ENCODE results near the gene ACTA1. TPM values are rescaled to one million over a fixed set of nuclear protein-coding genes. Genes with fewer than 3 reads are reported as not detected.
"Not testable (repeated sequence)": the region's sequence is repeated elsewhere in the genome, so short reads cannot be mapped to it uniquely, and the experiment has no call there.

ACTA1 gene
- polyA plus RNA-seq, 12 donors, result 3,117 to 18,980 (median 8,257) TPM

DNA sequence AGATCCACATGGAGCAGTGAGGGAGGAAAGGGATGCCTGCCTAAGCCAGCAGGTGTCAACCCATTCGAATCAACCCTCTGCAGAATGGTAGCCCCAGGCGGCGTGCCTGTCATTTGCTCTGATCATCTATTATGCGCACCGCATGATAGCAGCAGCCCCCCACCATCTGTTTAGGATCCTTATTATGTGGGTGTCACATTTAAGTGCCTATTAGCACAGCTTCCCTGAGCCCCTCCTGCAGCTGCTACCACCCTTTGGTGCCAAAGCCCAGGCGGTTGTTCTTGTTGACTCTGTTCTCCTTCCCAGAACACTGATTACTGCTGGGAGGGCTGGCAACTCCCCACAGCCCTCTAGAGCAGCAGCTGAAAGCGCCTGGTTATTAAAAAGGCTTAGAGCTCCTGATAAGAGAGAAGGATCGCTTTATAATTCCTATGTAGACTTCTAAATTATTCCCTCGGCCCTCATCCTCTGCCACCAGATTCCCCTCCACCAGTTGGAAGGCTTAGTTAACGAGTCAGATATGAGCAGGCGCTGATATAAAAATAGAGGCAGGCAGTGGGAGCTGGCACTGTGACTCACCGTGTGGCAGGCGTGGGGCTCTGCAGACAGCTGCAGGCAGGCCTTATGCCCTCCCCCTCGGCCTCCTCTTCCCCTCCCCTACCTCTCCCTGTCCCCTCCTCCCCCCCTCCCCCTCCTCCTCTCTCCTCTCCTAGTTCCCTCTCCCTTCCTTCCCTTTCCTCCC is 23.0 kb downstream of the ACTA1 start:
- DNase-seq, result no peak

DNA sequence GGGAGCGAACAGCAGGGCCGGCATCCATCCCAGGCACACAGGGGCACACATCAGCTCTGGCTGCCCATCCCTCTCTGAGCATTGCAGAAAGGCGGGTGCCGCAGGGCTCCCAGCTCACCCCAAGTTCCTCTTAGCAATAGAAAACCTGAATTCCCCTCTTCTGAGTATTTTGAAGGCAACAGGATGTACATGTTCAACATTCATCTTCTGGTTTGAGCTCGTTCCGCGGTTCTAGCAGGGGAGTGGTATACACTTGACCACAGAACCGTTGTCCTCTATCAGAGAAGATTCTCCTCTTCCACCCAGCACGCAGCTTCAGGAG is 23.6 kb downstream of the ACTA1 start:
- DNase-seq, result no peak

DNA sequence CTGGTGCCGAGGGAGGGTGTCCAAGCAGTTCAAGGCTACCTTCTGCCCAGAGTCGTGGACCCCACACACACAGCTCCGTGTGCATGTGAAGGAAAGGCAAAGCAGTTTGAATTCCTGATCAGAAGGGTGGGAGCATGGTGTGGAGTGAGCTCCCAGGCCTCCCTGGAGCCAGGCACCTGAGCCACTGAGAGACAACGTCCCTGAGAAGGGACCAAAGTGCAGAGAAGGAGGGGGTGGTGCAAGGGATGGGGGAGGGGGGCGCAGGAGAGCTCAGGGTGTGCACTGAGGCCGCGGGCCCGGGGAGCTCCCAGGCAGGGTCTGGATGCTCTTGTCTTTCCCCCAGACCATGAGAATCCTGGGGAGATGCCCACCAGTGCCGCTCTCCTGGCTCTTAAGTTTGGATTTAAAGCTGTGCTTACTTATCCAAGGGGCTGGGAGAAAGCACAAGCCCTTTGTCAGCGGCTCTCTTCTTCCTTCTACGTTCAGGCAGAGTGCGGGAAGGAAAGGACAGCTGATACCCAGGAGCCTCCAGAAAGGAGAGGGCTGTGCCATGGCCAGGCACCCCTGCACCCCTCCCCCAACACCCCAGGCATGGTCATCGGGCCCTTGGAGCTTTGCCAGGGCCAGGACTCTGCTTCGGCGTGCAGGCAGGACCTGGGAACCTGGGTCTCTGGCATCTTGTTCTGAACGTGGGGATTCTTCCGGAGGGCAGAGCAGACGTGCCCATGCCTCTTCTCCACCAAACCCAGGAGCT is 24.1 kb downstream of the ACTA1 start:
- DNase-seq, result no peak

DNA sequence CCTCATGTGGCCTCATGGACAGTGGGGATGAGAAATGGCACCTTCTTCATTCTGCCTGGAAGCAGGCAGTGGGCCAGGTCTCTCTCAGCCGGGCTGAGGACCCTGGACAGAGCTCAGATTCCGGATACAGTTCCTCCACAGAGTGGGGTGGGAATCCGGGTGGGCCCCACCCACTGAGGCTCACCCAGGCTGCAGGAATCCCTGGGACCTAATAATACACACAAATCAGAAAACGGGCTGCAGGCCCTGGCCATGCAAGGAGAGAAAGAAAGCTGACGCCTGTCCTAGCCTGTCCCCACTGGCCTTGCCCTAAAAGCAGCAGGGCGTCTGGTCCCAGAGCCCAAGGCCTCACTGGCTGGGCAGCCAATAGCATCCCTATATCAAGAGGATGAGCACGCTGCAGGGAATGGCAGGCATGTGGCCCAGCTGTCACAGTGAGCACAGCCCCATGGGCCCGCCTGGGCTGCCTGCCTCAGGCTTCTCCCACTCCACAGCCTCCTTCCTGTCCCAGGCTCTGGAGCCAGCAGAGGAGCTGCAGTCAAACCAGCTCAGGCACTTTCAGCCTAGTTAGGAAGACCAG is 25.3 kb downstream of the ACTA1 start:
- DNase-seq, result peak; percentile 40

DNA sequence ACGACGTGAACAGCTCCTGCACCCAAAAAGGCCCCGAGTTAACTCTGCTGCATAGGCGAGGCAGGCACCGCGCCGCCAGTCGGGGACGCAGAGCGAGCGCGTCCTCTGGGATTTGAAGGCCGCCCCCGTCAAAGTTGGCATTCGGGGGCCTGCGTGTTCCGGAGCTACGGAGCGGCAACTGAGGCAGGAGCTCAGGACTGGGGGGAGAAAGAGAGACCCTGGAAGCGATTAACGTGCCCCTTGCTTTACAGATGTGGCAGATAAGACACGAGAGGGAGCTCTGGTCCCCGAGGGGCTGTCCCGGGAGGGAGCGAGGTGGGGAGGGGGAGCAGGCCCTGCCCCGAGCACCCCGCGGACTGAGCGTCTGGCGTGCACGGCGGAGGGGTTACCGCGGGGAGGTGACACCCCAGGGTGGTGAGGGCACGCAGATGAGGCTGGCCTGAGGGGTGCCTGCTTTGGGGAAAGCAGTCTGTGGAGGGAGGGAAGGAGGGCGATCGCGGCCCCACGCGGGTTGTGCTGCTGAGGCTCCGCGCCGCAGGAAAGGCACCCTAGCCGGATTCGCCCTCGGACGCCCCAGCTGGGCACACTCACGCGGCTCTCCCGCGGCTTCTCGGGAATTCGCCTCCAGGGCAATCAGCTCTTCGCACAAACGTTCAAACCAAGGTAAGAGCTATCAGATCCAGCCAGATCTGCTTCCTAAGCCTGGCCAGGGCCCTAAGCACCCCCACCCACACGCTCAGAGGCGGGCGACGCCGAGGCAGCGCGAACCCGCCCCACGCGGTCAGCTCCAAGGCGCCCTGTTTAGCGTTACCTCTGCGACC is 26.5 kb downstream of the ACTA1 start:
- no peak for DNase-seq

DNA sequence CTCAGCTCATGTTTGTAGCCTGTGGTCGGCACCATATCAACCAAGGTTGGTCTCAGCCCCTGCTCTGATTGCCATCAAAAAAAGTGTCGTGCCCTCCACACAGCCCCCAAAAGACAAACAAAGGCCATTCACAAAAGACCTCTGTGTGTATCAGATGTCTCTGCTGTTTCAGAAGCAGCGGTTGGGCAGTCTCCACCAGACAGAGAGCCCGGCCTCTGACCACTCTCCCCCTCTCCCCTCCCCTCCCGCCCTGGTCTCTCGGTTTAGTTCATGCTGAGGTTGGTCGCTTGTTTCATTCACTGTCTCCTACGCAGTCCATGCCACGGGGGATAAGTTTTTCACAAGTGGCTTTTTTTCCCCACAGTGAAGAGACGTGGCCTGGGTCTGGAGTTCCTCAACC is 27.1 kb downstream of the ACTA1 start:
- no peak for DNase-seq

DNA sequence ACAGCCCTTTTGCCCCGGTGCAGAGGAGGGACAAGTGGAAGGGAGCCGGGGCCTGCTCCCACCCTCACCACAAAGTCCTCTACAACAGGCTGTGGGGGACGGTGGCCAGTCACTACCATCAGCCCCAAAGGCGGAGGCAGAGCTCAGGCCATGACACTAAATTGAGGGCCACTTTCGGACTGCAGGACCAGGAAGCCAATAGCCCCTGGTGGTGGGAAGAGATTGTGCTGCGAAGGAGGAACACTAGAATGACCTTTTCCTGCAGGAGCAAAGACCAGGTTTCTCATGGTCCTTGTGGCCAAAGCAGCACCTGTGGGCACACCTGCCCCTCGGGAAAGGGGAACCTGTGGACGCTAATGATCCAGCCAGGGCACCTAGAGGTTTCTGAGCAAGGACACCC is 30.3 kb downstream of the ACTA1 start:
- DNase-seq, result no peak

DNA sequence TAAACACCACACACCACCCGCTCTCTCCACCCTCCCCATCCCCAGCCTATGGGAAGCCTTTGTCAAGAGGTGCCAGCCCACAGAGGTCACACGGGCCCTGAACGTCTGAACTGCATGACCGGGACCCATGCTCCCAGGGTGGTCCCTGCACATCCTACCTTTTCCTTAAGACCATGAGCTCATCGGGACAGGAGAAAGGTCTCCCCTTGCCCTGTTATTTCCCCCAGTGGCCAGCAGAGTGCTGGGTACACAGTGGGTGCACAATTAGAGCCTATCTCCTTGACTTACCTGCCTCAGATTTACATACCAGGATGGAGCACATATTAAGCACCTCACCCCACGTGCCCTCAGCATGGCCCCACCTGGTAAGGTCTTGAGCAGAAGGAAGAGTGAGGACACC is 30.9 kb downstream of the ACTA1 start:
- no peak for DNase-seq

DNA sequence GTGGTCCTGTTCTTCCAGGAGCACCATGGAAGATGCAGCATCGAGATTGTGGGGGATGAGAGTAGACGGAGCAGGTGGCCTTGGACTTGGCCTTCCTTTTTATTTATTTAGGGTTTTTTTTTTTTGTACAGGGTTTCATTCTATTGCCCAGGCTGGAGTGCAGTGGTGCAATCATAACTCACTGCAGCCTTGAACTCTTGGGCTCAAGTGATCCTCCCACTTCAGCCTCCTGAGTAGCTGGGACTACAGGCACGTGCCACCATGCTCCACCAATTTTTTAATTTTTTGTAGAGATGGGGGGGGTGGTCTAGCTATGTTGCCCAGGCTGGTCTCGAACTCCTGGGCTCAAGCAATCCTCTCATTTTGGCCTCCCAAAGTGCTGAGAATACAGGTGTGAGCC is 31.6 kb downstream of the ACTA1 start:
- DNase-seq, result not testable (repeated sequence)

DNA sequence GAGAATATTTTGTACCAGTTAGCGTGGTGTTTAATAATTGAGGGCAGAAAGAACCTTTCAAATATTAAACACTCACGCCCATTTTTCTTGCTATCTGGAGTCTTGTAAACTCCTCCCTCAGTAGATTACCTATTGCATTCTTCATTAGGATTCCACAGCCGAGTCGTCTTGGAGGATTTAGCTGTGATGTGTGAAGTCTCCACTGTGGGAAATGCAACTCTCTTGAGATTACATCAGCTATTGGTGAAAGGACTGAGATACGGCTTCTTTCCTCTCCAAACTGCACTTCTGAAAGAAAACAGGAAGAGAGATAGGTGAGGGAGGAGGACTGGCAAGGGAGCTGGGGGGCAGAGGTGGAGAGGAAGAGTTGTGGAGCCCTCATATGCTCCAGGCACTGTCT is 36.1 kb downstream of the ACTA1 start:
- DNase-seq, result no peak

DNA sequence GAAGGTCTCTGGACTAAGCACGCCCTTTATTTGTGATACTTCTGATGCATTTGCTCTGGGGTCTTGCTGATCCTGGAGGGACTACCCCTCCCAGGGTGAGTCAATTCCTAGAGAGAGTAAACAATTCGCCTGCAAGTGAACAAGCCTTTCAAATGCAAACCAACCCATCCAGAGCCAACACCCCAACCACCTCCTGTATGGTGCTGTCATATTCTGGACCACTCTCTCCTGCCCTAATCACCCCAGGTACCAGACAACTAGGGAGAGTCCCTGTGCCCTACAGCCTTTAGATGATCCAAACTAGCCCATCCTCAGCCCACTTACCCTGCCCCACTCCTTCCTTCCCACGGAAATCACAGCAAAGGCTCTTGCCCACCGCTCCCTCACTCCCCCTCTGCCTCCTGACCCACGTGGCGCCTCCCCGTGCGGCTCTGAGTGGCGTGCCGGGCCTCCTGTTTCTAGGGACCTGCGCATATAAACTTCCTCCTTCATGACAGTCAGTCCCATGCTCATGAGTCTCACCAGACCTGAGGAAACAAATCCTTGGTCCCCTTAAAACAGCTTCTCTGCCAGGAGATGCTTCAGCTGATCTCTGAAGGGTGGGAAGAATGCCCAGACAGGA is 37.2 kb downstream of the ACTA1 start:
- no peak for DNase-seq

DNA sequence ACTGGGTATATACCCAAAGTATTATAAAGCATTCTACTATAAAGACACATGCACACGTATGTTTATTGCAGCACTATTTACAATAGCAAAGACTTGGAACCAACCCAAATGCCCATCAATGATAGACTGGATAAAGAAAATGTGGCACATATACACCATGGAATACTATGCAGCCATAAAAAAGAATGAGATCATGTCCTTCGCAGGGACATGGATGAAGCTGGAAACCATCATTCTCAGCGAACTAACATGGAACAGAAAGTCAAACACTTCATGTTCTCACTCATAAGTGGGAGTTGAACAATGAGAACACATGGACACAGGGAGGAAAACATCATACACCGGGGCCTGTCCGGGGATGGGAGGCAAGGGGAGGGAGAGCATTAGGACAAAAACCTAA is 39.4 kb downstream of the ACTA1 start:
- DNase-seq, result not testable (repeated sequence)

DNA sequence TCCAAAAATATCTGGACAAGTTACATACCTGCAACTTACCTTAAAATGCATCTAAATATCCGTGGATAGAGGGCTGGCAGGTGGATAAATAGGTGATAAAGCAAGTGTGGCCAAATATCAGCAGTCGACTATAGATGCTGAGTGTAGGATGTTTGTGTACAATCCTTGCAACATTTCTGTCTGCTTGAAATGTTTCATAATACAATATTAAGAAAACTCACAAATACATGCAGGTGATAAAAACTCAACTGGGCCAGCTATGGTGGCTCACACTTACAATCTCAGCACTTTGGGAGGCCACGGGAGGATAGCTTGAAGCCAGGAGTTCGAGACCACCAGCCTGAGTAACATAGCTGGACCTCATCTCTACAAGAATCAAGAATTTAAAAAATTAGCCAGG is 41.0 kb downstream of the ACTA1 start:
- DNase-seq, result no peak

DNA sequence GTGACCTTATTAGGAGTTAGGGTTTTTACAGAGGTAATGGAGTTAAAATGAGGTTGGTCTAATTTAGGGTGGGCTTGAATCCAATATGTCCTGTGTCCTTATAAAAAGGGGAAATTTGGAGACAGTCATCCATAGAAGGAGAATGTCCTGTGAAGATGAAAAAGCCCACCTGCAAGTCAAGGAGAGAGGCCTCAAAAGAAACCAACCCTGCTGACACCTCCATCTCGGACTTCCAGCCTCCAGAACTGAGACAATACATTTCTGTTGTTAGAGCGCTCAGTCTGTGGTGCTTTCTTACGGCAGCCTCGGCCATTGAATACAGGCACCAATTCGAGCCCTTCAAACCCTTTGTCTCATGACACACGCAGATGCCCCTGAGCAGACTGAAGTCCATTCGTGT is 43.8 kb downstream of the ACTA1 start:
- no peak for DNase-seq

DNA sequence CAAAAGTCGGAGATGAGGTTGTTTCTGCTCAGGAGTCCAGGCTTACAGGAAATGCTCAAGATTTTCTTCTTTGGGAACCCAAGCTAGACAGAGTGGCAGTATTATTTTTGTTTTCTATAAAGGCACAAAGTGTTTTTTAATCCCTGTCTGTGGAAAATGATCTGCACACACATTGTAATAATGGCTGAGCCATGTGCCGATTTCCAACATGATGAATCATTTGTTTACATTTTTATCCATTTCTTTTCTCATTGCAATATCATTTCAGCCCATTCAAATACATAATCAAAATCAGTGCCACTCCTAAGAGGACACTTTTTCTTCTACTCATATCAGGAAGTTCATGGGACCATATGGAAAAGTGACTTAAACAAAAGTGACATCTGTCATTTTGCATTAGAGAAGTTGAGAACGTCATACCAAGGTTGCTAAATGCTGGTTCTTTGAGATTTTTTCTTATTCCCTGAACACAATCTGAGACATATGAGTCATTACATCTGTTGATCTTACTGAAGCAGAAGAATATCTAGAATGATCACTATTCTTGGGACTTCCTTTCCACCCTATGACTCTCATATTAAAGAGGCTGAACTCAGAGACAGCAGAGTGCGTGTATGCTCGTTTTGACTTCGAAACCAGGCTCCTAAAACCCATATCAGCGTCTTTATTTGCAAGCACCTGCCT is 44.9 kb downstream of the ACTA1 start:
- DNase-seq, result no peak

DNA sequence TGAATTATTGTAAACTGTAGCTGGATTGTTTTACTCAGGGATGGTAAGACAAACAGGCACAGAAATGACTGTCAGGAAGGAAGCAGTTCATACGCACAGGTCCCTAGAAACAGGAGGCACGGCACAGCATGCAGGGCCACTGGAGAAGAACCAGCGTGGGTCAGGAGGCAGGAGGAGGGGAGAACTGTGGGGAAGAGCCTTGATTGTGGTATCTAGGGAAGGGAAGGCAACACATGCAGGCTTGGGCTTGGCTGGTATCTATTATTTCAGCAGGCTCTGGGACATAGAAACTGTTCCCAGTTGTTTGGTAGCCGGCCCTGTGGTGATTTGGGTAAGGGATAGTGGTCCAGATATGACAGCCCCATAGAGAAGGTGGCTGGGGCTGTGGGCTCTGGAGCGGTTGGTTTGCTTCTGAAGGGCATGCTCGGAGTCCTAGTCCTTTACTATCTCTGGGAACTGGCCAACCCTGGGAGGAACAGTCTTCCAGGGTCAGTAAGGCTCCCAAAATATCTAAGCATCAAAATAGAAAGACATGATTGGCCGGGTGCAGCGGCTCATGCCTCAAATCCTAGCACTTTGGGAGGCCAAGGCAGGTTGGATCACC is 47.9 kb downstream of the ACTA1 start:
- DNase-seq, result no peak

DNA sequence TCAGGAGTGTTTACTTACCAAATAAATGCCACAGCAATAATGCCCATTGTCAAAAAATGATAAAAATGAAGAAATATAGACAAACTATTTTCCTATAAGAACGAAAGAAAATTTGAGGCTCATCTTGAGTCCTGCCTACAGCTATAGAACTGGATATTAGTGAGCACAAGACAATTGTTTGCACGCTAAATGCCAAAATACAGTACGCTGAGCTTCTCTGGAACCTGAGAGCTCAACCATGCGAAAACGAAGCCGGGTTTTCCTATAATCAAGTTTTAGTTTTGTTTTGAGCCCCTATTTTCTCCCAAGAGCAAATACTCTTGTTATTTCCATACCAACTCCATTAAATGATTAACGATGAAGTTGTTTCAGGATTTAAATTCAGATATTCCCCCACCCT is 49.1 kb downstream of the ACTA1 start:
- DNase-seq, result no peak

DNA sequence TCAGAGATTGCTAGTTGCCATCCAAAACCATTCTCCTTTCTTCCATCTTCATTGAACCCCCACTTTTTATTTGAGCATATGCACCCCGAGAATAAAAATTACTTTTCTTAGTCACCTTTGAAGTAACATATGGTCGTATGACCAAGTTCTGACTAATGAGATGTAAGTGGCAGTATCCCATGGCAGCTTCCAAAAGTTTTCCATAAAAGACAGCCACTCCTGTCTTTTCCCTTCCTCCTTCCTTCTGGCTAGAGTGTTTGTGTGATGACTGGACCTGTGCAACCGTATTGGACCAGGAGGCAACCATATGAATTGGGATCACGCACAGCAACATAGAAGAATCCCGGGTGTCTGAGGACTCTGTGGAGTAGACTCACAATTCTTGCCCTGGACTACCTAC is 49.9 kb downstream of the ACTA1 start:
- DNase-seq, result no peak

DNA sequence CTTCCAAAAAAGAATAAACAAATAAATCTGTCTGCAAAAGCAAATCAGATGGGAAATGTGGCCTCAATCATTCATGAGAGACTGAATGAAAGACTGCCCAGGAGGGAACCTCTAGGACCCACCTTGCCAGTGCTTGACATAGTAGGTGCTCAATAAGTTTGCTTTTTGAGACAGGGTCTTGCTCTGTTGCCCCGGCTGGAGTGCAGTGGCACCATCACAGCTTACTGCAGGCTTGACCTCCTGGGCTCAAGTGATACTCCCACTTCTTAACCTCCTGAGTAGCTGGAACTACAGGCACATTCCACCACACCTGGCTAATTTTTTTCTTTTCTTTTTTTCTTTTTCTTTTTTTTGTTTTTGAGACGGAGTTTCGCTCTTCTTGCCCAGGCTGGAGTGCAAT is 50.7 kb downstream of the ACTA1 start:
- no peak for DNase-seq
